ENCODE measurements around the gene SH3GL3.

The SH3GL3 gene

DNA sequence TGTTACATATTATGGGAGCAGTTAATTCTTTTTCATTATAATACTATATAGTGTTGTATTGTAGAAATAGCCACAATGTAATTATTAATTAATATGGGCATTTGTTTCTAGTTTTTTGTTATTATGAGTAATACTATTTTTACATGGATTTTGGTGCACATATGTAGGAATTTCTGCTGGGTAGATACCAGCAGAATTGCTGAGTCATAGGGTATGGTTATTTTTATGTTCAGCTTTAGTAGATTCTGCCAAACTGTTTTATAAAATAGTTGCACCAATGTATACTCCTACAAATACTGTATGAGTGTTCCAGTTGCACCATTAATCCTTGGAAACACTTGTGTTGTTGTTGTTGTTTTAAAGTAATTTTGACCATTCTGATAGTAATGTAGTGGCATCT lies 91.5 kb downstream of the SH3GL3 start:
- no peak overlapping the region for H3K27ac ChIP-seq (ENCODE audit: low read length)
- no peaks in the 10 kb centered on the region for H3K4me1 ChIP-seq (ENCODE audit: control insufficient read depth, insufficient read depth, low read length)
- no peaks in the 10 kb centered on the region for H3K27me3 ChIP-seq (ENCODE audit: control insufficient read depth in 1 of 2, insufficient read depth in 2 of 2, low read length in 2 of 2)
- H3K9ac ChIP-seq (ENCODE audit: low read length in 2 of 2), result no peak overlapping the region
- no peaks in the 10 kb centered on the region for H3K9me3 ChIP-seq (ENCODE audit: control insufficient read depth in 2 of 2, low read length in 2 of 2)
- H3K4me3 ChIP-seq (ENCODE audit: low read length in 2 of 2), result no peak overlapping the region
- H3K36me3 ChIP-seq (ENCODE audit: control insufficient read depth in 2 of 2, insufficient read depth in 2 of 2, low read length in 2 of 2), result no peaks in the 10 kb centered on the region

DNA sequence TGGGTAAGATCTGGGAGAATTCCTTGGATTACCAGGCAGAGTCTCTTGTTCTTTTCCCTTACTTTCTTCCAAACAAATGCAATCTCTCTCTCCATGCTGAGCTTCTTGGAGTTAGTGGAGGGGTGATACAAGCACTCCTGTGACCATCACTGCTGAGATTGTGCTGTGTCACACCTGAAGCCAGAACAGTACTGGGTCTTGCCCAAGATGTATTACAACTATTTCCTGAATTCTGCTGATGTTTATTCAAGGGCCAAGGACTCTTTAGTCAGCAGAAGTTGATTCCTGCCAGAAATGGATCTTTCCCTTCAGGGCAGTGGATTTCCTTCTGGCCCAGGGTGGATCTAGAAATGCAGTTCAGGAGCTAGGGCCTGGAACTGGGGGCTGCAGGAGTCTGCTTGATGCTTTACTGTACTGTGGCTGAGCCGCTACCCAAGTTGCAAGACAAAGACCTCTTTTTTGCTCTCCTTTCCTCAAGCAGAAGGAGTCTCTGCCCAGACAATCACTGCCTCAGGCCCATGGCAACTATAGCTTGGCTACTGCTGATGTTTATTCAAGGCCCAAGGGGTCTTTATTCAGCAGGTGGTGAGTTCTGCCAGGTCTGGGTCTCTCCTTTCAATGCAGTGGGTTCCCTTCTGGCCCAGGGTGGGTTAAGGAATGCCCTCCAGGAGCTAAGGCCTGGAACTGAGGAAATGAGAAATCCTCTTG lies 98.8 kb downstream of the SH3GL3 start:
- Histone ChIP-seq H3K4me1 (ENCODE audit: control insufficient read depth, insufficient read depth, low read length) (no peaks in the 10 kb centered on the region), H3K27ac (ENCODE audit: low read length) (no peak overlapping the region), H3K9ac (ENCODE audit: low read length in 2 of 2) (no peak overlapping the region), H3K27me3 (ENCODE audit: control insufficient read depth in 1 of 2, insufficient read depth in 2 of 2, low read length in 2 of 2) (no peaks in the 10 kb centered on the region), H3K9me3 (ENCODE audit: control insufficient read depth in 2 of 2, low read length in 2 of 2) (peaks cover 0 to 3% of the 10 kb centered on the region in 2 donors), H3K4me3 (ENCODE audit: low read length in 2 of 2) (no peak overlapping the region), H3K36me3 (ENCODE audit: control insufficient read depth in 2 of 2, insufficient read depth in 2 of 2, low read length in 2 of 2) (no peaks in the 10 kb centered on the region)

DNA sequence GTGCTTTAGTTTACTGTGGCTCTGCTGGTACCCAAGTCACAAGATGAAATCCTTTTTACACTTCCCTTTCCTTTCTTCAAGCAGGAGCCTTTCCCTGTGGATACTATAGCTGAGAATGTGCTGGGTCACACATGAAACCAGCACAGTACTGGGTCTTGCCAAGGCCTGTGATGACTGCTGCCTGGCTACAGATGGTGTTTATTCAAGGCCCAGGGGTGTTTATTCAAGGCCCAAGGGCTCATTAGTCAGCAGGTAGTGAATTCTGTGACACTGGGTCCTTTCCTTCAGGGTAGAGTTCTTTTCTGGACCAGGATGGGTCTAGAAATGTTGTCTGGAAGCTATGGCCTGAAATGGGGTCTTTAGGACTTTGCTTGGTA lies 99.4 kb downstream of the SH3GL3 start:
- H3K4me3 ChIP-seq (ENCODE audit: low read length in 2 of 2), result no peak overlapping the region
- no peaks in the 10 kb centered on the region for H3K4me1 ChIP-seq (ENCODE audit: control insufficient read depth, insufficient read depth, low read length)
- no peak overlapping the region for H3K27ac ChIP-seq (ENCODE audit: low read length)
- H3K9ac ChIP-seq (ENCODE audit: low read length in 2 of 2), result no peak overlapping the region
- H3K36me3 ChIP-seq (ENCODE audit: control insufficient read depth in 2 of 2, insufficient read depth in 2 of 2, low read length in 2 of 2), result no peaks in the 10 kb centered on the region
- H3K27me3 ChIP-seq (ENCODE audit: control insufficient read depth in 1 of 2, insufficient read depth in 2 of 2, low read length in 2 of 2), result no peaks in the 10 kb centered on the region
- H3K9me3 ChIP-seq (ENCODE audit: control insufficient read depth in 2 of 2, low read length in 2 of 2), result peaks cover 0 to 3% of the 10 kb centered on the region in 2 donors

DNA sequence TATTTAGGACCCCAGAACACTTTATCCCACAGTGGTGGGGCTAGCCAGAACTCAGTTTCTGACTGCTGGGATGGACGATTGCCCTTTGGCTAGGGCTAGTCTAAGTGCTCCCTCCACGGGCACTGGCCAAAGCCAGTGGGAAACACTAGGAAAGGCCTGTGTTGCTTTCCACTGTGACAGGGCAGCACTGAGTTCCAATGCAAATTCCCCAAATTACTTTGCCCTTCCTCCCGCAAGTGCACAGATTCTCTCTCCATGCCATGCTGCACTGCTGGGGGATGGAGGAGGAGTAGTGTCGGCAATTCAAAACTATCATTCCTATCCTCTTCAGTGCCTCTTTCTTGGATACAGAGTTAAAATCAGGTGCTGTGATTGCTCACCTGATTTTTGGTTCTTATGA lies 100.0 kb downstream of the SH3GL3 start:
- Histone ChIP-seq H3K9me3 (ENCODE audit: control insufficient read depth in 2 of 2, low read length in 2 of 2) (peaks cover 0 to 3% of the 10 kb centered on the region in 2 donors), H3K27me3 (ENCODE audit: control insufficient read depth in 1 of 2, insufficient read depth in 2 of 2, low read length in 2 of 2) (no peaks in the 10 kb centered on the region), H3K4me3 (ENCODE audit: low read length in 2 of 2) (no peak overlapping the region), H3K36me3 (ENCODE audit: control insufficient read depth in 2 of 2, insufficient read depth in 2 of 2, low read length in 2 of 2) (no peaks in the 10 kb centered on the region), H3K27ac (ENCODE audit: low read length) (no peak overlapping the region), H3K4me1 (ENCODE audit: control insufficient read depth, insufficient read depth, low read length) (no peaks in the 10 kb centered on the region), H3K9ac (ENCODE audit: low read length in 2 of 2) (no peak overlapping the region)

DNA sequence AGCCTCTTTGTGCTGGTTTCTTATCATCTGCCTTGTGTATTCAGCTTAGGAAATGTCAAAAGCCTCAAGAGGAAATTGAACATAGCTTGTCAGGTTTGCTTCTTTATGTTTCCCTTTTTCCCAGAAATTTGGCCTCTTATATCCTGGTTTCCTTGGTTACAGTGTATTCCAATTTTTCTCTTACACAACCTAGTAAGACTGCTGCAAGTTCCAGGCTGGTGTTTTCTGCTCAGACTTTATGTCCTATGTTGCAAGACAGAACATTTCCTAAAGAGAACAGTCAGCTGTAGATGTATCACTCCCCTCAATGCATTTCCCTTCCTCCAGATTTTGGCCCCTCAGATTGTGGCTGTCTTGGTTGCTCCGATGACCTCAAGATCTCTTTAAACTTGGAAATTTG lies 102.5 kb downstream of the SH3GL3 start:
- no peak overlapping the region for H3K4me3 ChIP-seq (ENCODE audit: low read length in 2 of 2)
- no peaks in the 10 kb centered on the region for H3K4me1 ChIP-seq (ENCODE audit: control insufficient read depth, insufficient read depth, low read length)
- H3K9me3 ChIP-seq (ENCODE audit: control insufficient read depth in 2 of 2, low read length in 2 of 2), result peaks cover 0 to 3% of the 10 kb centered on the region in 2 donors
- H3K27me3 ChIP-seq (ENCODE audit: control insufficient read depth in 1 of 2, insufficient read depth in 2 of 2, low read length in 2 of 2), result no peaks in the 10 kb centered on the region
- H3K36me3 ChIP-seq (ENCODE audit: control insufficient read depth in 2 of 2, insufficient read depth in 2 of 2, low read length in 2 of 2), result no peaks in the 10 kb centered on the region
- H3K27ac ChIP-seq (ENCODE audit: low read length), result no peak overlapping the region
- H3K9ac ChIP-seq (ENCODE audit: low read length in 2 of 2), result no peak overlapping the region

DNA sequence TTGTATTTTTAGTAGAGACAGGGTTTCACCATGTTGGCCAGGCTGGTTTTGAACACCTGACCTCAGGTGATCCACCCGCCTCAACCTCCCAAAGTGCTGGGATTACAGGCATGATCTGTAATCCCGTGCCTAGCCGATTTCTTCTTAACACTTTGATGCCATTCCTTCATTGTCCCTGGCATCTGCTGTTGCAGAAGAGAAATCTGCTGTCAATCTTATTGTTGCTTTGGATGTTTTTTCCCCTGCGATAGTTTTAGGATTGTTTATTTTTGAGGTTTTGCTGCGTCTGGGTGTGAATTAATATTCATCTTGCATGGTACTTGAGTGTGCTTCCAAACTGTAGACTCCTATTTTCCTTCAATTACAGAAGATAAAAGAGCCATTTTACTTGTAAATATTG lies 107.4 kb downstream of the SH3GL3 start:
- Histone ChIP-seq H3K27me3 (ENCODE audit: control insufficient read depth in 1 of 2, insufficient read depth in 2 of 2, low read length in 2 of 2) (peaks cover 0 to 3% of the 10 kb centered on the region in 2 donors), H3K36me3 (ENCODE audit: control insufficient read depth in 2 of 2, insufficient read depth in 2 of 2, low read length in 2 of 2) (no peaks in the 10 kb centered on the region), H3K4me3 (ENCODE audit: low read length in 2 of 2) (no peak overlapping the region), H3K9me3 (ENCODE audit: control insufficient read depth in 2 of 2, low read length in 2 of 2) (no peaks in the 10 kb centered on the region), H3K9ac (ENCODE audit: low read length in 2 of 2) (no peak overlapping the region), H3K27ac (ENCODE audit: low read length) (no peak overlapping the region), H3K4me1 (ENCODE audit: control insufficient read depth, insufficient read depth, low read length) (no peaks in the 10 kb centered on the region)

DNA sequence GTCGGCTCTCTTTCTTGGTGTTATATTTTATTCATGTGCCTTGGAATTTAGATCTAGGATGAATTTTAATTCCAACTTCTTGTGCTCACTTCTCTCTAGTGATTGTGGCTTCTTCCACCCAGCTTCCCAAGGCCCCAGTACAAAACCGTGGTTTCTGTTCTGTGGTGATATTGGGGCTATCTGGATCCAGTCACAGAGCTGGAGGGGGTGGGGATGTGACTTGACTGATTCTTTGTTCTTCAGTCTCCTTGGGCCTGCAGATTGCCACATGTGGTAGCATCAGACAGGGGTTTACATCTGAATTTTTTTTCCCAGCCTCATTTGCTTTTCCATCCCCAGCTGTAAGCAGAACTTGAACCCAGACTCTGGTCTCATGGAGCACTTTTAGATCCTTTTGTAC lies 108.2 kb downstream of the SH3GL3 start:
- Histone ChIP-seq H3K4me1 (ENCODE audit: control insufficient read depth, insufficient read depth, low read length) (no peaks in the 10 kb centered on the region), H3K27ac (ENCODE audit: low read length) (no peak overlapping the region)

DNA sequence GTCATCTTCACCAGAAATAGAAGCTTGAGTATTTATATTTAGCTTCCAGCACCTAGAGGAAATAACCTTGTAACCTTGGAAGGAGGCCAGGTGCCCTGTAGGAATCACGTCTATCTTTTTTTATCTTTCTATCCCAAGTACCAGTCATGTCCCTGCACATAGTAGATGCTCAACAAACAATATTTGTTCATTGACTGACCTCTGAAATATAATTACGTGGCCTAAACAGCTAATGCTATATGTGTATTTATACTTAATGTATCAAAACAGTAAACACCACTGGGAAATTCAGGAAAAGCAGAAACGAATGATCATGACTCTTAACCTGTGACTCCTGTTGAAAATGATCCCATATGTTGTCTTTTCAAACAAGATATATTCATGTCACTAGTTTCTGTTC lies 108.9 kb downstream of the SH3GL3 start:
- Histone ChIP-seq H3K36me3 (ENCODE audit: control insufficient read depth in 2 of 2, insufficient read depth in 2 of 2, low read length in 2 of 2) (no peaks in the 10 kb centered on the region), H3K9me3 (ENCODE audit: control insufficient read depth in 2 of 2, low read length in 2 of 2) (no peaks in the 10 kb centered on the region), H3K4me3 (ENCODE audit: low read length in 2 of 2) (no peak overlapping the region), H3K9ac (ENCODE audit: low read length in 2 of 2) (no peak overlapping the region), H3K27ac (ENCODE audit: low read length) (no peak overlapping the region), H3K27me3 (ENCODE audit: control insufficient read depth in 1 of 2, insufficient read depth in 2 of 2, low read length in 2 of 2) (peaks cover 0 to 5% of the 10 kb centered on the region in 2 donors), H3K4me1 (ENCODE audit: control insufficient read depth, insufficient read depth, low read length) (no peaks in the 10 kb centered on the region)

More for the DNA sequence above, 108.2 kb downstream of the SH3GL3 start:
- H3K9ac ChIP-seq (ENCODE audit: low read length in 2 of 2), result no peak overlapping the region
- no peaks in the 10 kb centered on the region for H3K36me3 ChIP-seq (ENCODE audit: control insufficient read depth in 2 of 2, insufficient read depth in 2 of 2, low read length in 2 of 2)
- H3K9me3 ChIP-seq (ENCODE audit: control insufficient read depth in 2 of 2, low read length in 2 of 2), result no peaks in the 10 kb centered on the region
- peaks cover 0 to 5% of the 10 kb centered on the region in 2 donors for H3K27me3 ChIP-seq (ENCODE audit: control insufficient read depth in 1 of 2, insufficient read depth in 2 of 2, low read length in 2 of 2)
- no peak overlapping the region for H3K4me3 ChIP-seq (ENCODE audit: low read length in 2 of 2)

DNA sequence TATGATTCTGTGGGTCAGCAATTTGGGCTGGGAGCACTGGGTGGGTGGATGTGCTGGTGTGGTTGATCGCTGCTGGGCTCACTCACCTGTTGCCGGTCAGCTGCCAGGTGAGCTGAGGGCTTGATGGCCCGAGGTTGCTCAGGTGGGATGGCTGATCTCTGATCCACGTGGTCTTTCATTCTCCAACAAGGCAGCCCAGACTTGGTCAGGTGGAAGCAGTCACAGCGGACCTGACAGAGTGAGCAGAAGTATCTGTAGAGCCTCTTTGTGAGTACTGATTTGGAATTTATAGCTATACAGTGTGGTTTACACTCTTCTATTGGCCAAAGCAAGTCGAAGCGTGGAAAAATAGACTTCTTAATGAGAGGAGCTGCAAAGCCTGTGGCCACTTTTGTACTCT lies 109.6 kb downstream of the SH3GL3 start:
- no peaks in the 10 kb centered on the region for H3K4me1 ChIP-seq (ENCODE audit: control insufficient read depth, insufficient read depth, low read length)
- no peak overlapping the region for H3K9ac ChIP-seq (ENCODE audit: low read length in 2 of 2)

DNA sequence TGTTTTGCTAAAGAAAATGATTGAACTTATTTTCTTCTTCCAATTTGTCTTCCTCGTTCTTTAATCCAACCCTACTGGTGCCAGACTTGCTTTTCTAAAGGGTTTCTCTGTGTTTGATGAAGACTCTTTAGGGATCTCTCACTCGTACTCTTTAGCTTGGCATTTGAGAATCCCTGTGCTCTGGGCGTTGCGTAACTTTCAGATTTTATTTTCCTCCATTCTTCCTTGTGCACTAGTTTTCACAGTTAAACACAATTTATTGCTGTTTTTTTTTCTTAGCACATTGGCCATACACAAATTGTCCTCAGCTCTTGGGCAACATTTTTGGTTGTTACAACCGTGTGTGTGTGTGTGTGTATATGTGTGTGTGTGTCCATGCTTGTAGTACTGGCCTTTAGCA lies 111.0 kb downstream of the SH3GL3 start:
- Histone ChIP-seq H3K27ac (ENCODE audit: low read length) (no peak overlapping the region), H3K4me1 (ENCODE audit: control insufficient read depth, insufficient read depth, low read length) (no peaks in the 10 kb centered on the region)

More for the DNA sequence above, 109.6 kb downstream of the SH3GL3 start:
- Histone ChIP-seq H3K36me3 (ENCODE audit: control insufficient read depth in 2 of 2, insufficient read depth in 2 of 2, low read length in 2 of 2) (no peaks in the 10 kb centered on the region), H3K4me3 (ENCODE audit: low read length in 2 of 2) (no peak overlapping the region), H3K27me3 (ENCODE audit: control insufficient read depth in 1 of 2, insufficient read depth in 2 of 2, low read length in 2 of 2) (peaks cover 0 to 5% of the 10 kb centered on the region in 2 donors), H3K9me3 (ENCODE audit: control insufficient read depth in 2 of 2, low read length in 2 of 2) (no peaks in the 10 kb centered on the region), H3K27ac (ENCODE audit: low read length) (no peak overlapping the region)

DNA sequence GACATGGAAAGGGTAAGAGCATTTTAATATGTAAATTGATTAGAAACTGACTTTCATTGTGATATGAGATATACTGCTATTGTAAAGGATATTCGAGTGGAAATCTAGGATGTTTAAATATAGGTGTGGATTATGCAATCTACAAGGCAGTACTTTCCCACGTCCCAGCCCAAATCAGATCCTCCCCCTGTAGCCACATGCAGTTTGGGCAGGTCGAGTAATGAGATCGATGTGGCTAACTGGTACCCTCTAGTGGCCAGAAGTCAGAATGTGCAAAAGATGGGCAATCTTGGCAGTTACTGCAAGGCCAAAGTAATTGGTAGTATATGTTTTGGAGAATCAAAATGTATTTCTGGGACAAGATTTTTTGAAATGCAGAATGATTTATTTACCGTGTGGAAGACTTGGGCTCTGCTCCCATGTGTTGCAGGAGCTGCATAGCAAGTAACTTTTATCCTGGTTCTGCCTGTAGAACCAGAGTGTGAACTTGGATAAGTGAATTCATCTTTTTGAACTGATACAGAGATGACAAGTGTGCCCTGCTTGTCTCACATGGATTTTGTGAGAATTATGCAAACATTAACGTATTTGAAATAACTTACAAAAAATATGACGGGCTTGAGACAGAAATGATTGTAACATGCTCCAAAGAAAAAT lies 112.3 kb downstream of the SH3GL3 start:
- peaks cover 0 to 5% of the 10 kb centered on the region in 2 donors for H3K27me3 ChIP-seq (ENCODE audit: control insufficient read depth in 1 of 2, insufficient read depth in 2 of 2, low read length in 2 of 2)
- no peak overlapping the region for H3K9ac ChIP-seq (ENCODE audit: low read length in 2 of 2)
- H3K9me3 ChIP-seq (ENCODE audit: control insufficient read depth in 2 of 2, low read length in 2 of 2), result no peaks in the 10 kb centered on the region
- no peaks in the 10 kb centered on the region for H3K36me3 ChIP-seq (ENCODE audit: control insufficient read depth in 2 of 2, insufficient read depth in 2 of 2, low read length in 2 of 2)
- H3K4me1 ChIP-seq (ENCODE audit: control insufficient read depth, insufficient read depth, low read length), result no peaks in the 10 kb centered on the region
- no peak overlapping the region for H3K4me3 ChIP-seq (ENCODE audit: low read length in 2 of 2)
- H3K27ac ChIP-seq (ENCODE audit: low read length), result no peak overlapping the region

More for the DNA sequence above, 111.0 kb downstream of the SH3GL3 start:
- Histone ChIP-seq H3K36me3 (ENCODE audit: control insufficient read depth in 2 of 2, insufficient read depth in 2 of 2, low read length in 2 of 2) (no peaks in the 10 kb centered on the region), H3K9ac (ENCODE audit: low read length in 2 of 2) (no peak overlapping the region), H3K27me3 (ENCODE audit: control insufficient read depth in 1 of 2, insufficient read depth in 2 of 2, low read length in 2 of 2) (peaks cover 0 to 5% of the 10 kb centered on the region in 2 donors), H3K4me3 (ENCODE audit: low read length in 2 of 2) (no peak overlapping the region), H3K9me3 (ENCODE audit: control insufficient read depth in 2 of 2, low read length in 2 of 2) (no peaks in the 10 kb centered on the region)
